Activated CD8-positive, alpha-beta memory T cell treated with anti-CD3 and anti-CD28 coated beads for 36 hours (primary cell): ENCODE results near the gene ARF6. TPM values are rescaled to one million over a fixed set of nuclear protein-coding genes. Genes with fewer than 3 reads are reported as not detected.

Experiments
- CTCF ChIA-PET: fragments of 350-600 bp; sonication (Branson Sonifier 250); formaldehyde crosslinking; loops from one replicate; lab custom pipeline; 2021; ENCODE audit warnings: antibody characterized with exemption; lab: Charles Lee
- POLR2A ChIA-PET: fragments of 350-600 bp; sonication (Branson Sonifier 250); formaldehyde crosslinking; loops from one replicate; lab custom pipeline; 2021; ENCODE audit warnings: antibody characterized with exemption; lab: Charles Lee
- total RNA-seq, 2 experiments: library from RNA; stranded (reverse); gene quantifications; one replicate each; pipeline ENCODE4 v1.2.3, GENCODE V29; 2021

Gene ARF6
- total RNA-seq, 2 experiments from 2014 or later, result 164 to 167 TPM

DNA sequence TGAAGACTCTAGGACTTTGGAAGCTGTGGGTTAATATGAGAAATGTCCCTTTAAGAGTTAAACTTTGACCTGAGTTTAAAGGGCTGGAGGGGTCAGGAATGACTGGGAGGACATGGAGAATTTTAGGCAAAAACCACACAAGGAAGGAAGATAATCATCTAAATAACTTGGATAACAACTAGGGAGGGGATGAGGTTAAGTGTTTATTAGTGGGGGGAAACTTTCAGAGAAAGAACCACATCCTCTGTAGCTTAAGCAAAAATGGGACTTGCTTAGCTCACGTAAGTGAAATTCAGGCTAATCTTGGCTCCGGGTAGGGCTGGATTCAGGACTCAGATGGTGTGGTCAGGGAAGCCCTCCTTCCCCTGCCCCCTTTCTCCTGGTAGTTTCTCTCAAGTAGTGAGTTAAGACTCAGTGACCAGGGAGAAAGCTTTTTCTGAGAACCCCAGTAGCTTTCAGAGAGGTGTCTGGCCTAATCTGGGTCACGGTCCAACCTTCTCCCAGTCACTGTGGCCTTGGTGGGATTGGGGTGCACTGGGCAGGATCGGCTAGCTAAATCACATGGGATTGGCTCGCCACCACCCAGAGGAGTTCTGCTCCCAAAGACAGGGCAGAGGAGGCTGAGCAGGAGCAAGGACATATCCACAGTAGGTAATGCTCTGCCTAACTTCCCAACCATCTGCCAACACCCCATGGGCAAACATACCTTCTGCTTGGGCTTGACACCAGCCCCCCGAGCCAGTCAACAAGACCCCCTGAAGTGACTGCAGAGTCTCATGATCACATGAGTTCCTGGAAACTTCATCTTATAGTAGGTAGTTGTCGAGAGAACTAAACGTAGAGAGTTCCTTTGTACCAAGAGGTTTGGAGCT is 52.8 kb downstream of the ARF6 start:
- POLR2A ChIA-PET, result interaction anchor here (0.6 to 1.5 kb wide), 6 partner anchors 26 to 56 kb away, joined by 3 to 7 read pairs (median 3); no protein-coding TSS in a partner anchor
- CTCF ChIA-PET, result interaction anchor here (1.0 to 1.4 kb wide), 2 partner anchors 12 to 58 kb away, joined by 3 to 5 read pairs; no protein-coding TSS in a partner anchor

Other genes starting within 250 kb of the ARF6 start
- gene POLE2, start 204.9 kb upstream of the ARF6 start, total RNA-seq, result 10 to 100 TPM; 43.1 to 44.4 TPM
- gene KLHDC1, start 200.0 kb upstream of the ARF6 start, total RNA-seq, result 1 to 10 TPM in 1 of 2 experiments, under 1 TPM in 1; 0.69 to 1.2 TPM
- 10 to 100 TPM; 21.2 to 23.3 TPM for gene KLHDC2, start 124.9 kb upstream of the ARF6 start, total RNA-seq
- gene NEMF, start 40.3 kb upstream of the ARF6 start, total RNA-seq, result 10 to 100 TPM; 73.3 to 74.7 TPM
- 10 to 100 TPM; 14.7 to 15.8 TPM for gene VCPKMT, start 223.5 kb downstream of the ARF6 start, total RNA-seq